OCI-LY1 (cell line): Measurements from ENCODE around the gene ZNF318.

Experiments used
- H2AFZ ChIP-seq: fragments of 200-600 bp; sonication (generic), shearing (Covaris generic); 2 replicates; pipeline ENCODE4 v1.6.0; 2014; ENCODE audit warnings: antibody characterized with exemption, mild to moderate bottlenecking, low read length
- H3F3A ChIP-seq: fragments of 200-600 bp; sonication (generic), shearing (Covaris generic); 2 replicates; pipeline ENCODE4 v1.6.0; 2014; ENCODE audit warnings: mild to moderate bottlenecking, antibody characterized with exemption, low read length, moderate library complexity; ENCODE audit not compliant: insufficient read depth
- H3K27ac ChIP-seq: fragments of 200-600 bp; sonication (generic); 2 replicates; pipeline ENCODE4 v1.5.1; 2014; ENCODE audit warnings: low read length, mixed run types, mild to moderate bottlenecking, low read depth; ENCODE audit not compliant: poor library complexity, severe bottlenecking
- H3K27me3 ChIP-seq: fragments of 200-600 bp; sonication (generic); 2 replicates; pipeline ENCODE4 v1.6.0; 2014; ENCODE audit warnings: antibody characterized with exemption, mild to moderate bottlenecking, low read length, moderate library complexity; ENCODE audit not compliant: insufficient read depth
- H3K36me3 ChIP-seq: fragments of 200-600 bp; sonication (generic); 2 replicates; pipeline ENCODE4 v1.6.1; 2014; ENCODE audit warnings: mild to moderate bottlenecking, antibody characterized with exemption, low read length, moderate library complexity, mixed read lengths; ENCODE audit not compliant: insufficient read depth
- H3K4me1 ChIP-seq: fragments of 200-600 bp; sonication (generic); 2 replicates; pipeline ENCODE4 v1.5.1; 2014; ENCODE audit warnings: mild to moderate bottlenecking, low read length, moderate library complexity; ENCODE audit not compliant: insufficient read depth, severe bottlenecking
- H3K4me2 ChIP-seq: fragments of 200-600 bp; sonication (generic), shearing (Covaris generic); 2 replicates; pipeline ENCODE4 v1.6.1; 2014; ENCODE audit warnings: low read length
- H3K4me3 ChIP-seq: fragments of 200-600 bp; sonication (generic); 2 replicates; pipeline ENCODE4 v1.5.1; 2014; ENCODE audit warnings: low read length, low read depth, mild to moderate bottlenecking, mixed read lengths; ENCODE audit not compliant: poor library complexity, severe bottlenecking
- H3K79me2 ChIP-seq: fragments of 200-600 bp; shearing (Covaris generic); 2 replicates; pipeline ENCODE4 v1.6.1; 2016; ENCODE audit warnings: mixed run types, low read length, mixed read lengths; ENCODE audit not compliant: insufficient read depth
- H3K9ac ChIP-seq: fragments of 200-600 bp; sonication (generic), shearing (Covaris generic); 2 replicates; pipeline ENCODE4 v1.6.1; 2014; ENCODE audit warnings: mild to moderate bottlenecking, low read length, mixed read lengths
- H3K9me2 ChIP-seq: fragments of 200-600 bp; sonication (generic), shearing (Covaris generic); 2 replicates; pipeline ENCODE4 v1.6.1; 2014; ENCODE audit warnings: low read depth, mild to moderate bottlenecking, low read length, mixed read lengths
- H3K9me3 ChIP-seq: fragments of 200-600 bp; shearing (Covaris generic); 2 replicates; pipeline ENCODE4 v1.6.1; 2014; ENCODE audit warnings: low read length, mixed read lengths
- H4K20me1 ChIP-seq: fragments of 200-600 bp; sonication (generic), shearing (Covaris generic); 2 replicates; pipeline ENCODE4 v1.6.0; 2016; ENCODE audit warnings: mild to moderate bottlenecking, low read length; ENCODE audit not compliant: insufficient read depth
- CTCF ChIP-seq: fragments of 200-600 bp; sonication (generic), shearing (Covaris generic); IDR thresholded peaks from 2 replicates; pipeline ENCODE4 v1.5.1; 2017; ENCODE audit warnings: mild to moderate bottlenecking, antibody characterized with exemption, low read length, moderate library complexity, mixed read lengths
- EZH2 ChIP-seq: fragments of 200-600 bp; sonication (generic), shearing (Covaris generic); IDR thresholded peaks from 2 replicates; pipeline ENCODE4 v1.8.0; 2017; ENCODE audit warnings: borderline replicate concordance, mixed run types, mild to moderate bottlenecking, antibody characterized with exemption, low read length, moderate library complexity, mixed read lengths

Gene ZNF318

GRCh38 chr6:43292341-43292740, 77.1 kb downstream of the ZNF318 start:
- Histone ChIP-seq H3K27me3 (no peaks in the 10 kb centered on the region), H3K9ac (no peak overlapping the region), H3K27ac (no peak overlapping the region), H3K36me3 (no peaks in the 10 kb centered on the region), H3K9me3 (no peaks in the 10 kb centered on the region), H3K4me3 (no peak overlapping the region), H2AFZ (no peak overlapping the region), H3K4me1 (no peaks in the 10 kb centered on the region), H3K9me2 (no peaks in the 10 kb centered on the region), H3F3A (no peaks in the 10 kb centered on the region), H4K20me1 (no peaks in the 10 kb centered on the region), H3K79me2 (no peaks in the 10 kb centered on the region), H3K4me2 (no peak overlapping the region)
- no peak for TF ChIP-seq CTCF
- TF ChIP-seq EZH2, result no peak

GRCh38 chr6:43291708-43292107, 77.7 kb downstream of the ZNF318 start:
- H2AFZ ChIP-seq, result no peak overlapping the region
- H3K36me3 ChIP-seq, result no peaks in the 10 kb centered on the region
- H4K20me1 ChIP-seq, result no peaks in the 10 kb centered on the region
- no peaks in the 10 kb centered on the region for H3K9me2 ChIP-seq
- H3K27me3 ChIP-seq, result no peaks in the 10 kb centered on the region
- no peak overlapping the region for H3K27ac ChIP-seq
- no peaks in the 10 kb centered on the region for H3F3A ChIP-seq
- no peak overlapping the region for H3K4me2 ChIP-seq
- no peaks in the 10 kb centered on the region for H3K79me2 ChIP-seq
- TF ChIP-seq CTCF (no peak), EZH2 (no peak)
- H3K9ac ChIP-seq, result no peak overlapping the region
- H3K4me3 ChIP-seq, result no peak overlapping the region
- no peaks in the 10 kb centered on the region for H3K4me1 ChIP-seq
- H3K9me3 ChIP-seq, result no peaks in the 10 kb centered on the region

- H3K27me3 ChIP-seq, result no peaks in the 10 kb centered on the region
Measured at GRCh38 chr6:43290905-43291355, 78.5 kb downstream of the ZNF318 start.

More at GRCh38 chr6:43290905-43291355, 78.5 kb downstream of the ZNF318 start:
- TF ChIP-seq EZH2 (no peak), CTCF (no peak)
- H3K9ac ChIP-seq, result no peak overlapping the region
- no peak overlapping the region for H3K4me3 ChIP-seq
- H3K36me3 ChIP-seq, result no peaks in the 10 kb centered on the region
- H4K20me1 ChIP-seq, result no peaks in the 10 kb centered on the region
- no peak overlapping the region for H2AFZ ChIP-seq
- no peaks in the 10 kb centered on the region for H3K79me2 ChIP-seq
- H3K27ac ChIP-seq, result no peak overlapping the region
- H3F3A ChIP-seq, result no peaks in the 10 kb centered on the region
- no peaks in the 10 kb centered on the region for H3K9me3 ChIP-seq
- no peaks in the 10 kb centered on the region for H3K4me1 ChIP-seq
- H3K4me2 ChIP-seq, result no peak overlapping the region
- H3K9me2 ChIP-seq, result no peaks in the 10 kb centered on the region
